PC-9 (cell line): ENCODE measurements around the gene TOP1. TPM values are rescaled to one million over a fixed set of nuclear protein-coding genes. Genes with fewer than 3 reads are reported as not detected.
A peak's percentile ranks its signal among the peaks of the same experiment; 100 is the strongest.

Experiments used
- BruUV-seq: library from RNA; stranded (reverse); fragments of 400-500 nt; replicated peaks from 2 replicates; lab custom pipeline; 2021; lab: Mats Ljungman, UMichigan
- CTCF ChIA-PET: fragments of 300-600 bp; sonication (Branson Sonifier 250); formaldehyde crosslinking; loops from one replicate; lab custom pipeline; 2022; ENCODE audit warnings: antibody characterized with exemption; lab: Charles Lee
- POLR2A ChIA-PET: fragments of 300-600 bp; sonication (Branson Sonifier 250); formaldehyde crosslinking; loops from one replicate; lab custom pipeline; 2022; ENCODE audit warnings: antibody characterized with exemption; ENCODE audit not compliant: unreplicated experiment; lab: Charles Lee
- DNase-seq, 2 experiments: peaks; one replicate each; pipeline versions ENCODE4 v3.0.0 to v3.0.0-alpha.2; 2015 to 2022; ENCODE audit warnings: mixed read lengths in 1 of 2
- H2AFZ ChIP-seq: fragments of 200-600 bp; sonication (generic); 2 replicates; pipeline ENCODE4 v1.8.1; 2017; ENCODE audit warnings: antibody characterized with exemption
- H3F3A ChIP-seq: fragments of 200-600 bp; sonication (generic); 2 replicates; pipeline ENCODE4 v1.8.1; 2017; ENCODE audit warnings: antibody characterized with exemption, mild to moderate bottlenecking, low read depth; ENCODE audit not compliant: insufficient read depth
- H3K27ac ChIP-seq: fragments of 200-600 bp; sonication (generic); 2 replicates; pipeline ENCODE4 v1.6.1; 2016; ENCODE audit warnings: mixed run types
- H3K27me3 ChIP-seq: fragments of 200-600 bp; sonication (generic); 2 replicates; pipeline ENCODE4 v1.6.1; 2016; ENCODE audit warnings: low read depth, mixed run types; ENCODE audit not compliant: insufficient read depth
- H3K36me3 ChIP-seq: fragments of 200-600 bp; sonication (generic); 2 replicates; pipeline ENCODE4 v1.6.1; 2016; ENCODE audit warnings: low read depth, mixed run types
- H3K4me1 ChIP-seq: fragments of 200-600 bp; sonication (generic); replicated peaks from 2 replicates; pipeline ENCODE4 v1.6.1; 2016; ENCODE audit warnings: mixed run types; ENCODE audit not compliant: insufficient read depth
- H3K4me2 ChIP-seq: fragments of 200-600 bp; sonication (generic); 2 replicates; pipeline ENCODE4 v1.6.1; 2017; ENCODE audit warnings: mixed run types
- H3K4me3 ChIP-seq: fragments of 200-600 bp; sonication (generic); 2 replicates; pipeline ENCODE4 v1.6.1; 2016; ENCODE audit warnings: mixed run types
- H3K79me2 ChIP-seq: fragments of 200-600 bp; sonication (generic); 2 replicates; pipeline ENCODE4 v1.6.1; 2017; ENCODE audit warnings: low read depth, mixed run types
- H3K9me2 ChIP-seq: fragments of 200-600 bp; sonication (generic); 2 replicates; pipeline ENCODE4 v1.8.1; 2017; ENCODE audit warnings: mild to moderate bottlenecking; ENCODE audit not compliant: insufficient read depth
- H3K9me3 ChIP-seq: fragments of 200-600 bp; sonication (generic); 2 replicates; pipeline ENCODE4 v1.8.1; 2016; ENCODE audit warnings: low read depth; ENCODE audit not compliant: insufficient read depth
- H4K20me1 ChIP-seq: fragments of 200-600 bp; sonication (generic); 2 replicates; pipeline ENCODE4 v1.8.1; 2017; ENCODE audit not compliant: insufficient read depth
- EZH2 ChIP-seq: fragments of 200-600 bp; sonication (generic); IDR thresholded peaks from 2 replicates; pipeline ENCODE4 v1.8.0; 2017; ENCODE audit warnings: antibody characterized with exemption, low read depth
- intact Hi-C: fragments of 100-400 bp; cut with micrococcal nuclease; formaldehyde crosslinking; loops from one replicate; pipeline ENCODE4 v1.10.0; 2022; ENCODE audit not compliant: unreplicated experiment
- total RNA-seq: library from RNA; stranded (reverse); gene quantifications from 2 replicates; pipeline ENCODE4 v1.2.3, GENCODE V29; 2021
- TF ChIP-seq, protein P1 (sequence below): fragments of 200-600 bp; sonication (generic); conservative IDR thresholded peaks from 2 replicates; pipeline ENCODE4 v1.6.1; 2017; ENCODE audit warnings: mixed run types, antibody characterized with exemption, mild to moderate bottlenecking, moderate library complexity

The TOP1 gene
- total RNA-seq, 1 experiment from 2014 or later: 55.8 TPM

DNA sequence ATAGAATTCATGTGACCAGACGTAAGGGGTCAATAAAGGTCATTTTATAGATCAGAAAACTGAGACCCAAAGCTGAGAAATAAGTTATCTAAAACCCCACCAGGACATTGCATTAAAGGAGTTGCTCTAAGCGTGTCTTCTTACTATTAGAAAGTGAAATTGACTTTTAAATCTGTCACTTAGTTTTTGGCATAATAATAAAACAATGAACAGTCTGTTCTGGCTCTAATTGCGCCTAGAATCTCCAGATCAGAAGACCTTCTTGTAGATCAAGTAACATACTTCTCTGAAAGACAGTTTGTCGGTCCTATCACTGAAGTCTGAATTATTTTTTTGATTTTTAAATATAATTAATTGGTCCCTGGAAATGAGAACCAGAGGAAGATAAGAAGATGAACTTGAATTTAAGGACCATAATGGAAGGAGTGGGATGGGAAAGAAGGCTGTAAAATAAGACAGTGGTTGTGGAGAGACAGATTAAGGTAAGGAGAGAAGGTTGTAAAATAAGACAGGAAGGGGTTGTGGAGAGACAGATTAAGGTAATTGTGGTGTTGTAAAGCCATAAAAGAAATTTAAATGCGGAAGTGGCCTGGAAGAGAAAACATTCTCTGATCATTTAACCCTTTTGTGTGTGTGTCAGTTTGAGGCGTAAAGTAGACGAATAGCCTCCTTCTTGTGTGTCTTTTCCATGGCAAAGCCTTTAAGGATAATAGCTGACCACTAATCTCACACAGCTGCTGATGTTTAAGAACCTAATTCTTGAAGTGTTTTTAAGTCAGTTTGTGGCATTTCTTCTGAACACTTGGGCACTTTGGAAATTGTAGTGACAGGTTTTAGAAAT, 20.1 kb downstream of the TOP1 start:
- peak overlapping the region; percentile 39; the same call in 1 of the 2 replicates for H3K4me2 ChIP-seq
- H3K9me2 ChIP-seq: no peaks in the 10 kb centered on the region
- intact Hi-C loops: loop anchor here (2.0 kb wide), 1 partner anchor 46 kb away; no protein-coding TSS in a partner anchor
- peaks cover 56% of the 10 kb centered on the region for H4K20me1 ChIP-seq
- ChIA-PET POLR2A (interaction anchor here (0.5 kb wide), 1 partner anchor 281 kb away, joined by 4 read pairs; no protein-coding TSS in a partner anchor), CTCF (no interaction called here)
- DNase-seq: no peak
- peak overlapping the region; percentile 2; the same call in 1 of the 2 replicates for H3K4me3 ChIP-seq
- BruUV-seq: no TSS peak
- TF ChIP-seq EZH2: no peak
- TF ChIP-seq, protein P1, sequence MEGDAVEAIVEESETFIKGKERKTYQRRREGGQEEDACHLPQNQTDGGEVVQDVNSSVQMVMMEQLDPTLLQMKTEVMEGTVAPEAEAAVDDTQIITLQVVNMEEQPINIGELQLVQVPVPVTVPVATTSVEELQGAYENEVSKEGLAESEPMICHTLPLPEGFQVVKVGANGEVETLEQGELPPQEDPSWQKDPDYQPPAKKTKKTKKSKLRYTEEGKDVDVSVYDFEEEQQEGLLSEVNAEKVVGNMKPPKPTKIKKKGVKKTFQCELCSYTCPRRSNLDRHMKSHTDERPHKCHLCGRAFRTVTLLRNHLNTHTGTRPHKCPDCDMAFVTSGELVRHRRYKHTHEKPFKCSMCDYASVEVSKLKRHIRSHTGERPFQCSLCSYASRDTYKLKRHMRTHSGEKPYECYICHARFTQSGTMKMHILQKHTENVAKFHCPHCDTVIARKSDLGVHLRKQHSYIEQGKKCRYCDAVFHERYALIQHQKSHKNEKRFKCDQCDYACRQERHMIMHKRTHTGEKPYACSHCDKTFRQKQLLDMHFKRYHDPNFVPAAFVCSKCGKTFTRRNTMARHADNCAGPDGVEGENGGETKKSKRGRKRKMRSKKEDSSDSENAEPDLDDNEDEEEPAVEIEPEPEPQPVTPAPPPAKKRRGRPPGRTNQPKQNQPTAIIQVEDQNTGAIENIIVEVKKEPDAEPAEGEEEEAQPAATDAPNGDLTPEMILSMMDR: no peak
- no peak overlapping the region for H2AFZ ChIP-seq
- no peaks in the 10 kb centered on the region for H3K27me3 ChIP-seq
- peaks cover 1% of the 10 kb centered on the region; the same call in 1 of the 2 replicates for H3K36me3 ChIP-seq
- peaks cover 98% of the 10 kb centered on the region for H3K79me2 ChIP-seq
- peaks cover 49% of the 10 kb centered on the region; the same call in 1 of the 2 replicates for H3F3A ChIP-seq
- peaks cover 54% of the 10 kb centered on the region for H3K4me1 ChIP-seq
- no peaks in the 10 kb centered on the region for H3K9me3 ChIP-seq
- H3K27ac ChIP-seq: no peak overlapping the region

DNA sequence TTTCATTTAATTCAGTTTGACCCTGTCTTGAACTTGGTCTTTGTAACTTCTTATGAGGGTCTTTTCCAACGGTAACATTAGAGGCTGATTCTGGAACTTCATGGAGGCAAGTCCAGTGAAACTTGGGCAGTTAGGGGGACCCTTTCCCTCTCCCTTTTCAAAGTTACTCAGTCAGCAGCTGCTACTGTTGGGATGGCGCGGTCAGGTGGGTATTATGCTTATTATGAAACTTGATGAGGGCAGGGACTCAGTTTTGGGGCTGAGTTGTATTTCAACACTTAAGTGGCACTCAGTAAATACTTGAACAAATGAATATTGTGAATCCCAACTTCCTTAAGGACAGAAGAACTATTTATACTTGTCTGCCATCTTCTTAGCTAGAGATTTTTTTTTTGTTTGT, 20.8 kb downstream of the TOP1 start:
- Histone ChIP-seq H4K20me1 (peaks cover 58% of the 10 kb centered on the region), H3K27me3 (no peaks in the 10 kb centered on the region), H3K4me1 (peaks cover 54% of the 10 kb centered on the region), H3F3A (peaks cover 49% of the 10 kb centered on the region; the same call in 1 of the 2 replicates), H3K27ac (no peak overlapping the region), H3K9me3 (no peaks in the 10 kb centered on the region), H3K36me3 (peaks cover 7% of the 10 kb centered on the region; the same call in 1 of the 2 replicates), H3K79me2 (peaks cover 98% of the 10 kb centered on the region), H3K4me3 (no peak overlapping the region), H3K4me2 (no peak overlapping the region), H3K9me2 (no peaks in the 10 kb centered on the region), H2AFZ (no peak overlapping the region)
- ChIA-PET CTCF (no interaction called here), POLR2A (interaction anchor here (0.9 kb wide), 1 partner anchor 47 kb away, joined by 4 read pairs; no protein-coding TSS in a partner anchor)
- intact Hi-C loops: loop anchor here (2.0 kb wide), 1 partner anchor 47 kb away; no protein-coding TSS in a partner anchor
- BruUV-seq: no TSS peak
- TF ChIP-seq, protein P1: no peak
- no peak for TF ChIP-seq EZH2
- DNase-seq: no peak

DNA sequence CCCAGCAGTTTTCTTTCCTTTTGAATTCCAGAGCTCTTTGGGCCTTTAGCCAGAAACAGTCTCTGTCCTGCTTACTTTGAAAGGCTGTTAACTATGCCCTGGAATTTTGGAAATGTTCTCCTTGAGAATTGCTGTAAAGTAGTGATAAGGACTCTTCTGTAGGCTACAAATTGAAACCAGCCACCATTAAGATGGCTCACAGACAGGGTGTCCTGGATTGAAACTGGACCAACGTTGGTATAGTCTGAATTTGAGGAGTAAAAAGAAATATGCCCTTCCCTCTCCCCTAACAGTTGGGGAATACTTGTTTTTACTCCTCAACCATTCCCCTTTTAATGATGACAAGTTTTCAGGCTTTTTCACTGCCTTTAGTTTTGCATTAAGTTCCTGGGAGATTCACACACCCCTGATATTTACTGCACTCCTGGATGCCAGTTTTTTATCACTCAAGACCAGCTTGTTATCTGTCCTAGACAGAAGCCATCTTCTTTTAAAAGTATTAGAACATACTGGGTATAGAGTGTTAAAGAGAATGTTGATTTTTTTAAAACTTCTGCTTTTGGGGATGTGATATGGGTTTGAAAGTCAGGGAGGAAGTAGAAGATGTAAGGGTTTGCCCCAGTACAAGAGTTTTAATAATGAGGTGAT, 21.9 kb downstream of the TOP1 start:
- no TSS peak for BruUV-seq
- TF ChIP-seq EZH2: no peak
- TF ChIP-seq, protein P1: no peak
- POLR2A ChIA-PET: no interaction called here

More for the DNA sequence above, 21.9 kb downstream of the TOP1 start:
- no peaks in the 10 kb centered on the region for H3K9me2 ChIP-seq
- intact Hi-C loops: no loop called here
- peaks cover 100% of the 10 kb centered on the region for H3K79me2 ChIP-seq
- H3K4me1 ChIP-seq: peaks cover 54% of the 10 kb centered on the region
- peak overlapping the region; percentile 13 for H3K27ac ChIP-seq
- no peak for DNase-seq
- H3K36me3 ChIP-seq: peaks cover 17% of the 10 kb centered on the region; the same call in 1 of the 2 replicates
- peaks cover 45% of the 10 kb centered on the region; the same call in 1 of the 2 replicates for H3F3A ChIP-seq
- no peaks in the 10 kb centered on the region for H3K9me3 ChIP-seq
- no peak overlapping the region for H3K4me3 ChIP-seq
- H4K20me1 ChIP-seq: peaks cover 63% of the 10 kb centered on the region
- no peaks in the 10 kb centered on the region for H3K27me3 ChIP-seq
- CTCF ChIA-PET: interaction anchor here (0.9 kb wide), 1 partner anchor 60 kb away, joined by 3 read pairs; no protein-coding TSS in a partner anchor
- no peak overlapping the region for H2AFZ ChIP-seq
- H3K4me2 ChIP-seq: no peak overlapping the region
